Smooth muscle cell (in vitro differentiated cells): ENCODE measurements around the gene NUDT1. TPM values are rescaled to one million over a fixed set of nuclear protein-coding genes. Genes with fewer than 3 reads are reported as not detected.

Experiments
- DNase-seq: peaks from one replicate; lab custom pipeline; 2025; ENCODE audit not compliant: unreplicated experiment; lab: John Stamatoyannopoulos, UW
- H2AFZ ChIP-seq: fragments of 200-600 bp; sonication (generic); 2 replicates; pipeline ENCODE4 v1.6.0; 2016; ENCODE audit warnings: antibody characterized with exemption, low read depth, mild to moderate bottlenecking
- H3F3A ChIP-seq: fragments of 200-600 bp; sonication (generic); 2 replicates; pipeline ENCODE4 v1.6.0; 2017; ENCODE audit warnings: antibody characterized with exemption, low read depth
- H3K27ac ChIP-seq: fragments of 200-600 bp; sonication (generic); 2 replicates; pipeline ENCODE4 v1.5.1; 2016; ENCODE audit warnings: low read depth, mild to moderate bottlenecking
- H3K27me3 ChIP-seq: fragments of 200-600 bp; sonication (generic); 2 replicates; pipeline ENCODE4 v1.6.1; 2016; ENCODE audit warnings: low read depth, mild to moderate bottlenecking
- H3K36me3 ChIP-seq: fragments of 200-600 bp; sonication (generic); 2 replicates; pipeline ENCODE4 v1.5.1; 2016; ENCODE audit warnings: low read depth
- H3K4me1 ChIP-seq: fragments of 200-600 bp; sonication (generic); 2 replicates; pipeline ENCODE4 v1.5.1; 2016; ENCODE audit warnings: low read depth
- H3K4me2 ChIP-seq: fragments of 200-600 bp; sonication (generic); 2 replicates; pipeline ENCODE4 v1.6.0; 2016; ENCODE audit warnings: mild to moderate bottlenecking
- H3K4me3 ChIP-seq: fragments of 200-600 bp; sonication (generic); 2 replicates; pipeline ENCODE4 v1.5.1; 2016; ENCODE audit warnings: mild to moderate bottlenecking
- H3K79me2 ChIP-seq: fragments of 200-600 bp; sonication (generic); 2 replicates; pipeline ENCODE4 v1.6.0; 2016; ENCODE audit warnings: low read depth, mild to moderate bottlenecking
- H3K9ac ChIP-seq: fragments of 200-600 bp; sonication (generic); 2 replicates; pipeline ENCODE4 v1.6.0; 2016; ENCODE audit warnings: low read depth
- H3K9me3 ChIP-seq: fragments of 200-600 bp; sonication (generic); replicated peaks from 2 replicates; pipeline ENCODE4 v1.5.1; 2016; ENCODE audit warnings: low read depth
- H4K20me1 ChIP-seq: fragments of 200-600 bp; sonication (generic); 2 replicates; pipeline ENCODE4 v1.6.0; 2016; ENCODE audit warnings: low read depth
- CTCF ChIP-seq: fragments of 200-600 bp; sonication (generic); IDR thresholded peaks from 2 replicates; pipeline ENCODE4 v1.5.1; 2017; ENCODE audit warnings: borderline replicate concordance, mild to moderate bottlenecking, antibody characterized with exemption; ENCODE audit not compliant: insufficient read depth, poor library complexity, severe bottlenecking
- WGBS: methylation state at CpG from one replicate; pipeline ENCODE4 v1.1.7; 2016; ENCODE audit warnings: low lambda C conversion rate; 5-methylcytosine and 5-hydroxymethylcytosine counted together
- polyA plus RNA-seq: library from polyadenylated mRNA; unstranded; fragments of >200 nt; fragmentation: Nextera tagmentation; extraction: Ambion mirVana; gene quantifications from 2 replicates; pipeline ENCODE4 v1.2.1, GENCODE V29; 2016
- total RNA-seq: library from RNA; depleted of rRNA; stranded (reverse); fragments of >200 nt; gene quantifications from 2 replicates; pipeline ENCODE4 v1.2.3, GENCODE V29; 2014

NUDT1 gene
- total and polyA plus RNA-seq, 2 experiments from 2014 or later: 20.7 to 46.0 TPM

- Histone ChIP-seq H3K4me2 (no peak overlapping the region), H3K4me3 (no peak overlapping the region), H3K27me3 (no peaks in the 10 kb centered on the region), H3K9ac (no peak overlapping the region), H3K79me2 (peaks cover 35% of the 10 kb centered on the region), H3F3A (peaks cover 10% of the 10 kb centered on the region), H3K9me3 (no peaks in the 10 kb centered on the region), H3K4me1 (peaks cover 6% of the 10 kb centered on the region), H3K27ac (no peak overlapping the region), H4K20me1 (peaks cover 7% of the 10 kb centered on the region), H2AFZ (no peak overlapping the region), H3K36me3 (no peaks in the 10 kb centered on the region)
- DNase-seq: no peak
- WGBS: 95% methylated on average over 3 of the region's 3 CpGs
- TF ChIP-seq CTCF: no peak
These were observed 8.1 kb upstream of the NUDT1 start for GRCh38 chr7:2233926-2234325.

- no peak for DNase-seq
- WGBS: 91% methylated on average over 12 of the region's 12 CpGs
- no peaks in the 10 kb centered on the region for H4K20me1 ChIP-seq
- no peak overlapping the region for H3K9ac ChIP-seq
- TF ChIP-seq CTCF: no peak
- H3K9me3 ChIP-seq: no peaks in the 10 kb centered on the region
- H3F3A ChIP-seq: peaks cover 10% of the 10 kb centered on the region
- no peaks in the 10 kb centered on the region for H3K36me3 ChIP-seq
- H3K4me1 ChIP-seq: peaks cover 7% of the 10 kb centered on the region
- no peaks in the 10 kb centered on the region for H3K27me3 ChIP-seq
- peak overlapping the region; percentile 43 for H3K27ac ChIP-seq
- no peak overlapping the region for H2AFZ ChIP-seq
- no peak overlapping the region for H3K4me2 ChIP-seq
- H3K79me2 ChIP-seq: peaks cover 32% of the 10 kb centered on the region
- no peak overlapping the region for H3K4me3 ChIP-seq
These were observed 4.9 kb upstream of the NUDT1 start for GRCh38 chr7:2237109-2237602.

GRCh38 chr7:2239242-2239641 lies 2.8 kb upstream of the NUDT1 start:
- H3K36me3 ChIP-seq: no peaks in the 10 kb centered on the region
- WGBS: 99% methylated on average over 17 of the region's 17 CpGs

More at GRCh38 chr7:2239242-2239641, 2.8 kb upstream of the NUDT1 start:
- Histone ChIP-seq H3K4me2 (no peak overlapping the region), H3K9me3 (no peaks in the 10 kb centered on the region), H3K4me1 (peaks cover 12% of the 10 kb centered on the region), H4K20me1 (no peaks in the 10 kb centered on the region), H3K27me3 (no peaks in the 10 kb centered on the region), H3K79me2 (peaks cover 27% of the 10 kb centered on the region), H3K4me3 (no peak overlapping the region), H3K9ac (no peak overlapping the region), H2AFZ (no peak overlapping the region), H3F3A (peaks cover 3% of the 10 kb centered on the region), H3K27ac (no peak overlapping the region)
- DNase-seq: no peak
- TF ChIP-seq CTCF: no peak
